ENCODE results near the gene CELF5. TPM values are rescaled to one million over a fixed set of nuclear protein-coding genes. Genes with fewer than 3 reads are reported as not detected.

The CELF5 gene
- total RNA-seq, 1 donor from 2014 or later, result not detected

DNA sequence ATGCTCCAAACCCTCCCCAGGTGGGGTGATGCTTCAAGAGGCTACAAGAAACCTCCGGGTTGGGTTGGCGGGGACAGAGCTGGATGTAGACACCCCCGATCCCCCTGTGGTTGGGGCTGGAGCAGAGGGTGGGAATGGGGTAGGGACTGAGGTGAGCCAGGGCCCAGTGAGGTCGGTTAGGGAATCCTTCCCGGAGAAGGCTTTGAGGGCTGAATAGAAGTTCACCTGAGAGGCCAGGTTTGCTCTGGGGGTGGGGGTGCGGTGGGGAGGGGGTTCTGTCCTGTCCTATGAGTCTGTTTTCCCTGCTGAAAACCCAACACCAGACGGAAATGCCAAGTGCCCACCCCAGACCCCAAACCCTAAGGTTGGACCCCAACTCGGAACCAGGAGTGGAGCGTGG is 69.1 kb downstream of the CELF5 start:
- peaks cover 93% of the 10 kb centered on the region for H3K27me3 ChIP-seq (ENCODE audit: low read depth)
- H3K9me3 ChIP-seq (replicated peaks), result no peaks in the 10 kb centered on the region
- DNase-seq, result no peak
- intact Hi-C loops (cut with micrococcal nuclease), result loop anchor here (10.0 kb wide), 1 partner anchor 289 kb away; no protein-coding TSS in a partner anchor
- TF ChIP-seq, protein P1, sequence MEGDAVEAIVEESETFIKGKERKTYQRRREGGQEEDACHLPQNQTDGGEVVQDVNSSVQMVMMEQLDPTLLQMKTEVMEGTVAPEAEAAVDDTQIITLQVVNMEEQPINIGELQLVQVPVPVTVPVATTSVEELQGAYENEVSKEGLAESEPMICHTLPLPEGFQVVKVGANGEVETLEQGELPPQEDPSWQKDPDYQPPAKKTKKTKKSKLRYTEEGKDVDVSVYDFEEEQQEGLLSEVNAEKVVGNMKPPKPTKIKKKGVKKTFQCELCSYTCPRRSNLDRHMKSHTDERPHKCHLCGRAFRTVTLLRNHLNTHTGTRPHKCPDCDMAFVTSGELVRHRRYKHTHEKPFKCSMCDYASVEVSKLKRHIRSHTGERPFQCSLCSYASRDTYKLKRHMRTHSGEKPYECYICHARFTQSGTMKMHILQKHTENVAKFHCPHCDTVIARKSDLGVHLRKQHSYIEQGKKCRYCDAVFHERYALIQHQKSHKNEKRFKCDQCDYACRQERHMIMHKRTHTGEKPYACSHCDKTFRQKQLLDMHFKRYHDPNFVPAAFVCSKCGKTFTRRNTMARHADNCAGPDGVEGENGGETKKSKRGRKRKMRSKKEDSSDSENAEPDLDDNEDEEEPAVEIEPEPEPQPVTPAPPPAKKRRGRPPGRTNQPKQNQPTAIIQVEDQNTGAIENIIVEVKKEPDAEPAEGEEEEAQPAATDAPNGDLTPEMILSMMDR (IDR thresholded peaks at IDR 0.05; ENCODE audit: borderline replicate concordance), result no peak
- no peaks in the 10 kb centered on the region for H3K4me1 ChIP-seq
- H3K27ac ChIP-seq (replicated peaks), result no peak overlapping the region
- no peaks in the 10 kb centered on the region for H3K36me3 ChIP-seq
- no peak overlapping the region for H3K4me3 ChIP-seq

DNA sequence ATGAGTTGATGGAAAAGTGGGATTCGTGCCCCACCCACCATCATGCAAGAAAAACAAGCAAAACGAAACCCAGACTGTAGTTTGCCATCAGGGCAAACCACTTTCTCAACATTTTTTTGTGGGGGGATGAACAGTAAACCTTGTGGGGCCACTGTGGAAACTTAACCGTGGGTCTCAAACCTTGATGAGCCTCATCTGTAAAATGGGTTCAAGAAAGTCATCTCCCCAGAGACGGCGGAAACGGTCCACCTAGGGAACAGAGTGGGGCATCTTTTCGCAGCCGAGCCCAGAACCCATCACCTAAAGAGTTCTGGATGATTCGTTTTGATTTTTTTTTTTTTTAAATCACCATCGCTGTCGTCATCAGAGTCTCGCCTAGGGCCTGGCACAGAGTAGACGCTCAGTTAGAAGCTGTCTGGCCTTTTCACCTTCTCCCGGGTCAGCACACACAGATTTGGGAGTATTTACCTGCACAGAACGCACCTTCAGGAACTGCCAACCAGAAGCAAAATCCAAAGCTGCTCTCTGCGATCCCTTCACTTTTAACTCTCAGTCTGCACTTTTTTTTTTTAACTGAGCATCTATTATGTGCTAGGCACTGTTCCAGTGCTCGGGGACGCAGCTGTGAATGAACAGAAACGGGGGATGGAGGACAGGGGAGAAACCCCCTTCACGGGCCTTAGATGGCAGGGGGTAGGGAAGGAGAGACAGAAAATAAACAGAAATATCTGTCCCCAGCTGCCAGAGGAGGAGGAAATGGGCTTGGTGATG is 69.8 kb downstream of the CELF5 start:
- Histone ChIP-seq H3K36me3 (no peaks in the 10 kb centered on the region), H3K4me3 (no peak overlapping the region), H3K9me3 (replicated peaks) (no peaks in the 10 kb centered on the region), H3K27me3 (ENCODE audit: low read depth) (peaks cover 91% of the 10 kb centered on the region), H3K27ac (replicated peaks) (no peak overlapping the region), H3K4me1 (no peaks in the 10 kb centered on the region)
- intact Hi-C loops (cut with micrococcal nuclease), result loop anchor here (10.0 kb wide), 1 partner anchor 289 kb away; no protein-coding TSS in a partner anchor
- no peak for DNase-seq
- TF ChIP-seq, protein P1 (IDR thresholded peaks at IDR 0.05; ENCODE audit: borderline replicate concordance), result no peak

DNA sequence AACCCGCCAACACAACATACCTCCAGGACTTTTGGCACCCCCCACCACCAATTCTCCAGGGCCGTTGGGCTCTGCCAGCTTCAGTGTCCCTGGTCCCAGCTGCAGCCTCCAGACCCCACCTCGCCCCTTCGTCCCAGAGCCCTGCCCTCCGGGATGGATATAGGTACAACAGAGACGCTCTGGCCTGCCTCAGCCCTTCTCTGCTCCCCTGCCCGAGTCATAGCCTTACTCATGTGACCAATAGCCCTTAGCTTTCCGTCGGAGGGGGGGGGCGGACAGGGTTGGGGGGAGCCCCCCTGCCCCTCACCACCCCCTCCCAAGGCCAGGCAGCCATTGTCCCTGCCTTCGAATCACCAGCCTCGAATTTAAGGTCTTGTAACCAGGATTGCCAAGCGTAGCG is 71.1 kb downstream of the CELF5 start:
- Histone ChIP-seq H3K9me3 (replicated peaks) (no peaks in the 10 kb centered on the region), H3K4me3 (no peak overlapping the region), H3K27ac (replicated peaks) (no peak overlapping the region), H3K36me3 (no peaks in the 10 kb centered on the region), H3K27me3 (ENCODE audit: low read depth) (peaks cover 88% of the 10 kb centered on the region), H3K4me1 (no peaks in the 10 kb centered on the region)
- intact Hi-C loops (cut with micrococcal nuclease), result loop anchor here (10.0 kb wide), 1 partner anchor 291 kb away; no protein-coding TSS in a partner anchor
- TF ChIP-seq, protein P1 (IDR thresholded peaks at IDR 0.05; ENCODE audit: borderline replicate concordance), result no peak
- no peak for DNase-seq

DNA sequence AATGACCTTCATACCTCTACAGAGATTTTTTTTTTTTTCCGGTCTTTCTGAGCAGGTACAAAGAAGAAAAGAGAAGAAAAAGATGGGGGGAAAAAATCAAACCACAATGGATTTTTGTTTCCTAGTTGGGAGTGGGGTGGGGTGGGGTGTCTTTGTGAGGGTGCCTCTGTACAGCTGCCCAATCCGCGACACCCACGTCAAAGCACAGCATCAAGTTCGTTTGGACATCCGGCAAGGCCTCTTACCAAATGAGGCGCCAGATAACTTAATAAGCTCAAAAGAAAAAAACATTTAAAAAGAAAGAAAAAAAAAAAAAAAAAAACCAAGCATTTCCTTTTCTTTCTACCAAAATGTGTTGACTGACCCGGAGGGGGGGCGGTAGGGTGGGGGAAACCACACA is 71.6 kb downstream of the CELF5 start:
- Histone ChIP-seq H3K27me3 (ENCODE audit: low read depth) (peaks cover 86% of the 10 kb centered on the region), H3K27ac (replicated peaks) (no peak overlapping the region), H3K4me1 (no peaks in the 10 kb centered on the region), H3K4me3 (no peak overlapping the region), H3K9me3 (replicated peaks) (no peaks in the 10 kb centered on the region), H3K36me3 (no peaks in the 10 kb centered on the region)
- intact Hi-C loops (cut with micrococcal nuclease), result loop anchor here (10.0 kb wide), 1 partner anchor 291 kb away; no protein-coding TSS in a partner anchor
- TF ChIP-seq, protein P1 (IDR thresholded peaks at IDR 0.05; ENCODE audit: borderline replicate concordance), result no peak
- DNase-seq, result no peak

DNA sequence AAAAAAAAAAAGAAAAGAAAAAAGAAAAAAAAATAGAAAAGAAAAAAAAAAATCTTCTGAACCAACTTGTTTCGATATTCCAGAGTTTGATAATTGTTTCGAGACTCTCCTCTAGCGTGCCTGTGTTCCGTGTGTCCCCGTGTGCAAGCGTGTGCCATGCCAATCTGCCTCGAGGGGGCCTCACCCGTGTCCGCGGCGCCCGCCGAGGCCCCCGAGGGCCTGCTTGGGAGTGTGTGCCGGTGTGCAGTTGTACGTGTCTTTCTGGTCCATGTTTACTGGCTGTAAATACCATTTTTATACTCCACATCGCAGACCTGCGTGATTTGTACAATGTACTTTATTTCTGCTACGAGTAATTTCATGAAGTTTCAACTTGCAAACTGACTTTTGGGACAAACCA is 72.0 kb downstream of the CELF5 start:
- no peaks in the 10 kb centered on the region for H3K9me3 ChIP-seq (replicated peaks)
- peaks cover 86% of the 10 kb centered on the region for H3K27me3 ChIP-seq (ENCODE audit: low read depth)
- H3K4me1 ChIP-seq, result no peaks in the 10 kb centered on the region
- intact Hi-C loops (cut with micrococcal nuclease), result loop anchor here (10.0 kb wide), 1 partner anchor 292 kb away; no protein-coding TSS in a partner anchor
- no peak overlapping the region for H3K27ac ChIP-seq (replicated peaks)
- H3K36me3 ChIP-seq, result no peaks in the 10 kb centered on the region
- TF ChIP-seq, protein P1 (IDR thresholded peaks at IDR 0.05; ENCODE audit: borderline replicate concordance), result no peak
- DNase-seq, result no peak
- no peak overlapping the region for H3K4me3 ChIP-seq

Measured in left ventricle myocardium inferior (tissue), 1 donor.